Breast epithelium (tissue), 4 donors: ENCODE data around the gene LENG8. TPM values are rescaled to one million over a fixed set of nuclear protein-coding genes. Genes with fewer than 3 reads are reported as not detected.

Source experiments
- DNase-seq, 2 donors: peaks; one replicate each; pipeline ENCODE4 v3.0.0-alpha.2; 2019; ENCODE audit warnings: low spot score in 2 of 2
- H3K27ac ChIP-seq, 2 donors: fragments of 200-600 bp; sonication (generic) in 1 of 2; one replicate each; pipeline ENCODE4 v1.5.1; 2016 to 2019; ENCODE audit warnings: mild to moderate bottlenecking in 1 of 2
- H3K27me3 ChIP-seq, 2 donors: fragments of 200-600 bp; sonication (generic) in 1 of 2; one replicate each; pipeline versions ENCODE4 v1.5.1 to v1.6.0; 2017 to 2019; ENCODE audit warnings: control low read depth in 1 of 2, mild to moderate bottlenecking in 1 of 2
- H3K36me3 ChIP-seq: fragments of 200-600 bp; one replicate; pipeline ENCODE4 v1.5.1; 2019
- H3K4me1 ChIP-seq, 2 donors: fragments of 200-600 bp; sonication (generic); one replicate each; pipeline ENCODE4 v1.5.1; 2016 to 2019; ENCODE audit warnings: control low read depth in 1 of 2
- H3K4me3 ChIP-seq, 3 donors: fragments of 200-600 bp; sonication (generic); 1 replicate in 2 of 3; 2 replicates in 1 of 3; pipeline ENCODE4 v1.5.1; 2016 to 2019; ENCODE audit warnings: mild to moderate bottlenecking in 3 of 3, moderate library complexity in 2 of 3
- H3K9me3 ChIP-seq, 2 donors: fragments of 200-600 bp; sonication (generic) in 1 of 2; one replicate each; pipeline ENCODE4 v1.5.1; 2016 to 2019; ENCODE audit warnings: control low read depth in 1 of 2
- CTCF ChIP-seq, 3 donors: fragments of 450-650 bp; IDR thresholded peaks; one replicate each; pipeline ENCODE4 v1.5.1; 2016 to 2017; ENCODE audit warnings: antibody characterized with exemption in 3 of 3, mild to moderate bottlenecking in 3 of 3, moderate library complexity in 3 of 3
- POLR2A ChIP-seq: fragments of 450-650 bp; IDR thresholded peaks from one replicate; pipeline ENCODE4 v1.6.1; 2016; ENCODE audit warnings: antibody characterized with exemption, mild to moderate bottlenecking, moderate library complexity
- POLR2AphosphoS5 ChIP-seq, 3 donors: sonication (generic); formaldehyde crosslinking; IDR thresholded peaks; one replicate each; pipeline ENCODE4 v1.6.1; 2017; ENCODE audit warnings: antibody characterized with exemption in 3 of 3
- intact Hi-C: fragments of 100-400 bp; cut with DNase I; formaldehyde crosslinking; loops from one replicate; pipeline ENCODE4 v1.15.1; 2023; ENCODE audit warnings: low total_unique reads
- total RNA-seq, 3 donors: library from RNA; depleted of rRNA; stranded (reverse); fragments of >200 nt; gene quantifications; one replicate each; pipeline ENCODE4 v1.1.0, GENCODE V29; 2016

Gene LENG8
- total RNA-seq, 3 donors from 2014 or later, result 82.9 to 204 (median 148) TPM

DNA sequence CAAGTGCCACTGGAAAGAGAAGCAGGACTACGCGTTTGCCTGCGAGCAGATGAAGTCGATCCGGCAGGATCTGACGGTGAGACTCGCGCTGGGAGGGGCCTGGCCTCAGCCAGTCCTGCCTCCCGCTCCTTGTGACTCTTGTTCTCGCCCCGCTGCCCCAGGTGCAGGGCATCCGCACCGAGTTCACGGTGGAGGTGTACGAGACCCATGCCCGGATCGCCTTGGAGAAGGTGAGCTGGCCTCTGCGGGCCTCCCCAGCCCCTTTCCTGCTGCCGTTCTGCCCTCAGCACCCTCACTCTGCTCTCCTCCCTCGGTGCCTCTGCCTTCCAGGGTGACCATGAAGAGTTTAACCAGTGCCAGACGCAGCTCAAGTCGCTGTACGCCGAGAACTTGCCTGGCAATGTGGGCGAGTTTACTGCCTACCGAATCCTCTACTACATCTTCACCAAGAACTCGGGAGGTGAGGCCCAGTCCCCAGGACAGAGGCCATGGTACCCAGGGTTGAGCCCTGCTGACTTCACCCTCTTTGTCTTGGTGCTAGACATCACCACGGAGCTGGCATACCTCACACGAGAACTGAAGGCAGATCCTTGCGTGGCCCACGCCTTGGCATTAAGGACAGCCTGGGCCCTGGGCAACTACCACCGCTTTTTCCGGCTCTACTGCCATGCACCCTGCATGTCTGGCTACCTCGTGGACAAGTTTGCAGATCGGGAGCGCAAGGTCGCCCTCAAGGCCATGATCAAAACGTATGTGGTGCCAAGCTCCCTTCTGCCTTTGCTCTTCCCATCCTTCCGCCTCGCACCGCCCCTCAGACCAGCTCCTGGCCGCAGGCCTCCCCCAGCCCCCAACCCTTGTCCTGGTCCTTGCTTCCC is 9.0 kb downstream of the LENG8 start:
- DNase-seq, result no peak
- peaks cover 52% of the 10 kb centered on the region for H3K36me3 ChIP-seq
- no peaks in the 10 kb centered on the region for H3K27me3 ChIP-seq
- peaks cover 0 to 7% of the 10 kb centered on the region in 2 donors for H3K4me1 ChIP-seq
- H3K9me3 ChIP-seq, result no peaks in the 10 kb centered on the region
- H3K27ac ChIP-seq, result no peak overlapping the region
- no peak for TF ChIP-seq POLR2AphosphoS5 (IDR thresholded peaks at IDR 0.05)
- no peak for TF ChIP-seq CTCF (IDR thresholded peaks at IDR 0.05)
- no peak for TF ChIP-seq POLR2A
- no peak overlapping the region for H3K4me3 ChIP-seq
- intact Hi-C loops, result no loop called here

DNA sequence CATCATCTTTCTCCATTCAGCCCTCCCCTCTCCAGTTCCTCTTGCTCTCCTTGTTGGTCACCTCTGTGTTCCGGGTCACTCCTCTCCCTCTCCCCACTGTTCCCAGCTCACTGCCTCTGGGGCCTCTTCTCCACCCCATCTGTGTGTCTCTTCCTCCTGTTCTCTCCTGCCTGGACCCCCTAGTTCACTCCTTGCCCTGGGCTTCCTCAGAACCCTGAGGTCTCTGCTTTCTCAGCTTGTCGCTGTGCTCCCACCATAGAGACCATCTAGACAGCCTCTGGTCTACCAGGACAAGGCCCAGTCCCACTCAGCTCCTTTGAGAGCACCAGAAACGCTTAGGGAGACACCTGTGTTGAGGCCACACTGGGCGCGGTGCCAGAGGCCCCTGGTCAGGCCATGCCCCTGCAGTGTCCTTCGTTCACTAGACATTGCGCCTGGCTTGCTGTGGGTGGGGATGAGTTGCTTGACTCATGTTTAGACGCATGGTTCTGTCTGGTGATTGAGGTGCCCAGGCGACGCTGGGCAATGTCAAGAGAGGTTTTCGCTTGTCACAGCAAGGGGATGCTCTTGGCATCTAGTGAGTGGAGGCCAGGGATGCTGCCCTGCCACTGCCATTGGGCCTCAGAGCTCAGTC is 9.8 kb downstream of the LENG8 start:
- TF ChIP-seq POLR2AphosphoS5 (IDR thresholded peaks at IDR 0.05) (no peak), CTCF (IDR thresholded peaks at IDR 0.05) (no peak), POLR2A (no peak)
- H3K27ac ChIP-seq, result no peak overlapping the region
- no peaks in the 10 kb centered on the region for H3K27me3 ChIP-seq
- no peak for DNase-seq
- no peak overlapping the region for H3K4me3 ChIP-seq
- peaks cover 0 to 7% of the 10 kb centered on the region in 2 donors for H3K4me1 ChIP-seq
- peaks cover 52% of the 10 kb centered on the region for H3K36me3 ChIP-seq
- intact Hi-C loops, result no loop called here
- H3K9me3 ChIP-seq, result no peaks in the 10 kb centered on the region

DNA sequence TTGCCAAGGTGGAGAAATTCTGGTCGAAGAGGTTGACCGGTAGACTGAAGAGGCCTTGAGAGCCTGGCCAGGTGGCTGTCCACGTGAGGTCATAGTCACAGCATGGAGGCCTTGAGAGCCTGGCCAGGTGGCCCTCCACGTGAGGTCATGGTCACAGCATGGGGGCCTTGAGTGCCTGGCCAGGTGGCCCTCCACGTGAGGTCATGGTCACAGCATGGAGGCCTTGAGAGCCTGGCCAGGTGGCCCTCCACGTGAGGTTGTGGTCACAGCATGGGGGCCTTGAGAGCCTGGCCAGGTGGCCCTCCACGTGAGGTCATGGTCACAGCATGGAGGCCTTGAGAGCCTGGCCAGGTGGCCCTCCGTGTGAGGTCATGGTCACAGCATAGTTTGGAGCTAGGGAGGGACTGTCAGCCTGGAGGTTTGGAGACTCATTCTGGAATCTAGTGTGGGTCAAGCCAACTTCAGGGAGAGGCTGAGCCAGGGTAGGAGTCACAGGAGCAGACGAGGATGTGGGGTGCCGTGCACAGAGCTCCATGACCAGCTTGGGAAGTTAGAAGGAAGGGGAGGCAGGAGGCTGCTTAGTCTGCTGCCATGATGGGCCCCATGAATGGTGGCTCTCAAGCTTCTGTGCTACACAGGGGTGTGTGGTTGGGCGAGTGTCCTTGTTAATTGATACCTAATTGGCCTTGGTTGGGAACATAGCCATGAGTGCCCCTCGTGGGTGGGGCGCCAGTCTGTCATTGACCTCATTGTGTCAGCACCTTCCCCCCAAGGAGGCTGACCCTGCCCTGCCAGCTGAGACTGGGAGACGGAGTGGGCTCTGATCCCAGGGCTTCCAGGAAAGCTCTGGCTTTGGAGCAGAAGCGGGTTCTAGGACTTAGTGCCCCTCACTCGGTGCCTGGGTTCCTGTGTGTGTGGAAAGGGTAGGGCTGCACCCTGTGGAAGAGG is 10.6 kb downstream of the LENG8 start:
- DNase-seq, result no peak
- H3K4me3 ChIP-seq, result no peak overlapping the region
- H3K9me3 ChIP-seq, result no peaks in the 10 kb centered on the region
- H3K27ac ChIP-seq, result peak overlapping the region in 1 of 2 donors; percentile 57
- intact Hi-C loops, result no loop called here
- TF ChIP-seq CTCF (IDR thresholded peaks at IDR 0.05), result no peak
- TF ChIP-seq POLR2AphosphoS5 (IDR thresholded peaks at IDR 0.05), result no peak
- TF ChIP-seq POLR2A, result no peak
- no peaks in the 10 kb centered on the region for H3K27me3 ChIP-seq
- H3K4me1 ChIP-seq, result peaks cover 0 to 7% of the 10 kb centered on the region in 2 donors
- H3K36me3 ChIP-seq, result peaks cover 52% of the 10 kb centered on the region

DNA sequence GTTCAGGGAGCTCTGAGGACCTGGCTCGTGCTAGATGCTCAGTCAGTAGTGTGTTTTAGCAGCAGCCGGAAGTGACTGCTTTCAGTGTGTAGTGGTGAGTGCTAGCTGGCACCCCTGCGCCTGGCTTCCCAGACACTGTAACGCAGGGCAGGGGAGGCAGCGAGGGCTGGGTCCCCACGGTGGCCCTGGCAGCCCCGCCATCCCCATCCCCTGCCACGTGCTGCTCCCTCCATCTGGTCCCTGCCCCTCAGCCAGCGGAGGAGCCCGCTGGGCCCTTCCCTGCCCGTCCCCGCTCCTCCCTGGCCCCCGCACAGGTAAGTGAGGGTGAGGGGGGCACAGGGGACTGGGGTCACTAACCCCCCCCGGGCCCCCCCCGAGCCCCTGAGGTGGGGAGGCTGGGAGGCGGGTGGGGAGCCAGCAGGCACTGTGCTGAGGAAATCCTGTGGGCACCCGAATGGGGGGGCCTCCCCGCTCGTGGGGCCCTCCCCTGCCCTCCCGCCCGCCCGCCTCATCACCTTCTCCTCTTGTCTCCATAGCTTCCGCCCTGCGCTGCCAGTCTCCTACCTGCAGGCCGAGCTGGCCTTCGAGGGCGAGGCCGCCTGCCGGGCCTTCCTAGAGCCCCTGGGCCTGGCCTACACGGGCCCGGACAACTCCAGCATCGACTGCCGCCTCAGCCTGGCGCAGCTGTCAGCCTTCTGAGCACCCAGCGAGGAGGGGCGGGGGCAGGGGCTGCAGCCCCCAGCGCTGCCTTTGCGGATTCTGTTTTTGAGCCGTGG is 11.4 kb downstream of the LENG8 start:
- Histone ChIP-seq H3K27me3 (no peaks in the 10 kb centered on the region), H3K4me1 (peaks cover 0 to 7% of the 10 kb centered on the region in 2 donors), H3K9me3 (no peaks in the 10 kb centered on the region), H3K4me3 (no peak overlapping the region), H3K27ac (peak overlapping the region in 1 of 2 donors; percentile 57), H3K36me3 (peaks cover 44% of the 10 kb centered on the region)
- TF ChIP-seq CTCF (IDR thresholded peaks at IDR 0.05) (no peak), POLR2AphosphoS5 (IDR thresholded peaks at IDR 0.05) (no peak), POLR2A (no peak)
- intact Hi-C loops, result no loop called here
- DNase-seq, result no peak
